Nephron progenitor cell (in vitro differentiated cells): ENCODE results near the gene SCRN2.

ENCODE experiments used
- DNase-seq: peaks from one replicate; pipeline ENCODE4 v3.0.0; 2021
- H3K27ac Mint-ChIP-seq: 2 replicates; pipeline ENCODE4 v1.8.0; 2021; ENCODE audit warnings: mild to moderate bottlenecking, moderate library complexity, mixed read lengths
- H3K27me3 Mint-ChIP-seq: 2 replicates; pipeline ENCODE4 v1.8.0; 2021; ENCODE audit warnings: mild to moderate bottlenecking, low read depth, mixed read lengths; ENCODE audit not compliant: poor library complexity
- H3K36me3 Mint-ChIP-seq: 2 replicates; pipeline ENCODE4 v1.8.0; 2021; ENCODE audit warnings: low read depth, mixed read lengths
- H3K4me1 Mint-ChIP-seq: 2 replicates; pipeline ENCODE4 v1.8.0; 2021; ENCODE audit warnings: mixed read lengths
- H3K4me3 Mint-ChIP-seq: 2 replicates; pipeline ENCODE4 v1.8.0; 2021; ENCODE audit warnings: mild to moderate bottlenecking, moderate library complexity, mixed read lengths
- H3K9me3 Mint-ChIP-seq: 2 replicates; pipeline ENCODE4 v1.8.0; 2021; ENCODE audit warnings: mild to moderate bottlenecking, moderate library complexity, mixed read lengths
- CTCF ChIP-seq: fragments of 200-600 bp; sonication (generic); IDR thresholded peaks from 2 replicates; pipeline ENCODE4 v1.5.0; 2021; ENCODE audit warnings: antibody characterized with exemption

The SCRN2 gene

GRCh38 chr17:47872019-47872650 is 31.1 kb upstream of the SCRN2 start:
- Mint-ChIP-seq H3K4me3 (peak overlapping the region; percentile 52), H3K27me3 (peaks cover 7% of the 10 kb centered on the region), H3K27ac (no peak overlapping the region), H3K36me3 (no peaks in the 10 kb centered on the region), H3K9me3 (no peaks in the 10 kb centered on the region), H3K4me1 (peaks cover 90% of the 10 kb centered on the region)
- no peak for TF ChIP-seq CTCF
- peak; percentile 57 for DNase-seq

GRCh38 chr17:47871048-47871447 is 30.0 kb upstream of the SCRN2 start:
- H3K27me3 Mint-ChIP-seq, result peaks cover 10% of the 10 kb centered on the region
- no peaks in the 10 kb centered on the region for H3K9me3 Mint-ChIP-seq
- no peak for DNase-seq
- H3K4me1 Mint-ChIP-seq, result peaks cover 97% of the 10 kb centered on the region
- no peak overlapping the region for H3K27ac Mint-ChIP-seq
- no peak for TF ChIP-seq CTCF
- no peak overlapping the region for H3K4me3 Mint-ChIP-seq
- no peaks in the 10 kb centered on the region for H3K36me3 Mint-ChIP-seq

GRCh38 chr17:47870056-47870455 is 29.0 kb upstream of the SCRN2 start:
- no peaks in the 10 kb centered on the region for H3K9me3 Mint-ChIP-seq
- peak overlapping the region; percentile 45 for H3K4me3 Mint-ChIP-seq
- no peak for TF ChIP-seq CTCF
- DNase-seq, result no peak
- H3K27ac Mint-ChIP-seq, result no peak overlapping the region
- peaks cover 14% of the 10 kb centered on the region for H3K27me3 Mint-ChIP-seq
- H3K4me1 Mint-ChIP-seq, result peaks cover 97% of the 10 kb centered on the region
- no peaks in the 10 kb centered on the region for H3K36me3 Mint-ChIP-seq

- DNase-seq, result no peak
- Mint-ChIP-seq H3K4me3 (no peak overlapping the region), H3K9me3 (no peaks in the 10 kb centered on the region), H3K36me3 (no peaks in the 10 kb centered on the region), H3K4me1 (peaks cover 97% of the 10 kb centered on the region), H3K27ac (no peak overlapping the region), H3K27me3 (peaks cover 16% of the 10 kb centered on the region)
- TF ChIP-seq CTCF, result no peak
These were observed 28.0 kb upstream of the SCRN2 start for GRCh38 chr17:47869114-47869513.

GRCh38 chr17:47867813-47868533 is 26.9 kb upstream of the SCRN2 start:
- H3K36me3 Mint-ChIP-seq, result no peaks in the 10 kb centered on the region
- no peak for TF ChIP-seq CTCF
- no peak for DNase-seq
- peaks cover 16% of the 10 kb centered on the region for H3K27me3 Mint-ChIP-seq
- H3K27ac Mint-ChIP-seq, result no peak overlapping the region
- no peaks in the 10 kb centered on the region for H3K9me3 Mint-ChIP-seq
- H3K4me1 Mint-ChIP-seq, result peaks cover 92% of the 10 kb centered on the region
- no peak overlapping the region for H3K4me3 Mint-ChIP-seq

- Mint-ChIP-seq H3K4me3 (no peak overlapping the region), H3K36me3 (no peaks in the 10 kb centered on the region), H3K4me1 (peaks cover 88% of the 10 kb centered on the region), H3K27me3 (peaks cover 13% of the 10 kb centered on the region), H3K9me3 (no peaks in the 10 kb centered on the region), H3K27ac (no peak overlapping the region)
- TF ChIP-seq CTCF, result no peak
- DNase-seq, result no peak
These were observed 25.9 kb upstream of the SCRN2 start for GRCh38 chr17:47866941-47867340.
